Fibroblast of gingiva (primary cell): ENCODE data around the gene SLC39A7.
"Not testable (repeated sequence)": the region's sequence is repeated elsewhere in the genome, so short reads cannot be mapped to it uniquely, and the experiment has no call there.

ENCODE experiments used
- DNase-seq: peaks from one replicate; pipeline ENCODE4 v3.0.0-alpha.2; 2011; ENCODE audit warnings: low read depth

Gene SLC39A7

GRCh38 chr6:33205191-33206026, 4.7 kb downstream of the SLC39A7 start:
- no peak for DNase-seq

GRCh38 chr6:33206027-33206863, 5.6 kb downstream of the SLC39A7 start:
- no peak for DNase-seq

GRCh38 chr6:33206864-33207551, 6.3 kb downstream of the SLC39A7 start:
- peak; percentile 21 for DNase-seq

- DNase-seq = peak; percentile 58
Measured at GRCh38 chr6:33207552-33208090, 7.0 kb downstream of the SLC39A7 start.

GRCh38 chr6:33208091-33208967, 7.7 kb downstream of the SLC39A7 start, which contains the start of gene RING1:
TSS of gene RING1 (plus strand) at chr6:33208500. CDS start at chr6:33208823, 323 bp downstream.
- DNase-seq = peak; percentile 82

- no peak for DNase-seq
Measured at GRCh38 chr6:33209856-33210255, 9.2 kb downstream of the SLC39A7 start.

- DNase-seq = no peak
Measured at GRCh38 chr6:33211136-33211535, 10.5 kb downstream of the SLC39A7 start.

- DNase-seq = no peak
Measured at GRCh38 chr6:33211666-33212422, 11.2 kb downstream of the SLC39A7 start.

- DNase-seq = no peak
Measured at GRCh38 chr6:33212857-33213165, 12.1 kb downstream of the SLC39A7 start.

- no peak for DNase-seq
Measured at GRCh38 chr6:33213166-33213988, 12.7 kb downstream of the SLC39A7 start.

GRCh38 chr6:33213989-33214335, 13.3 kb downstream of the SLC39A7 start:
- no peak for DNase-seq

GRCh38 chr6:33215271-33216116, 14.8 kb downstream of the SLC39A7 start:
- DNase-seq = no peak

- no peak for DNase-seq
Measured at GRCh38 chr6:33216117-33216649, 15.5 kb downstream of the SLC39A7 start.

GRCh38 chr6:33217246-33217645, 16.6 kb downstream of the SLC39A7 start:
- no peak for DNase-seq

- DNase-seq = no peak
Measured at GRCh38 chr6:33217681-33218080, 17.0 kb downstream of the SLC39A7 start.

- not testable (repeated sequence) for DNase-seq
Measured at GRCh38 chr6:33226503-33227120, 25.9 kb downstream of the SLC39A7 start.

GRCh38 chr6:33235221-33235634, 34.6 kb downstream of the SLC39A7 start:
- DNase-seq = no peak

- no peak for DNase-seq
Measured at GRCh38 chr6:33236328-33236727, 35.7 kb downstream of the SLC39A7 start.
